Measurements from ENCODE around the gene HBQ1. TPM values are rescaled to one million over a fixed set of nuclear protein-coding genes. Genes with fewer than 3 reads are reported as not detected.
"Not testable (repeated sequence)": the region's sequence is repeated elsewhere in the genome, so short reads cannot be mapped to it uniquely, and the experiment has no call there.

Gene HBQ1
- total RNA-seq, 1 donor from 2014 or later, result not detected

DNA sequence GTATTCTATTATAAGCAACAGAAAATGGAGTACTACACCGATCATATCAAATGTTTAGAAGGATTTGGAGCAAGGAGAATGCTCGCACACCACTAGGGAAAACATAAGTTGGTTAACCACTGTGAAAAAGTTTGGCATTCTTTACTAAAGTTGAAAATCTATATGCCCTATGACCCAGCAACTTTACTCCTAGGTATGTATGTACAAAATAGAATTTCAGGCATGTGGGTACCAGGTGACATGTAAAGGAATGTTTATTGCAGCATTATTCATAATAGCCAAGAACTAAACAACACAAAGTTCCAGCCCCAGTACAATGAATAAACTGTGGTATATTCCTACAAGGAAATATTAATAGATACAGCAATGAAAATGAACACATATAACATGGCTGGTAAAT is 33.6 kb upstream of the HBQ1 start:
- peaks cover 16% of the 10 kb centered on the region for H3K4me1 Mint-ChIP-seq (ENCODE audit: unreplicated experiment)
- TF ChIP-seq, protein P1, sequence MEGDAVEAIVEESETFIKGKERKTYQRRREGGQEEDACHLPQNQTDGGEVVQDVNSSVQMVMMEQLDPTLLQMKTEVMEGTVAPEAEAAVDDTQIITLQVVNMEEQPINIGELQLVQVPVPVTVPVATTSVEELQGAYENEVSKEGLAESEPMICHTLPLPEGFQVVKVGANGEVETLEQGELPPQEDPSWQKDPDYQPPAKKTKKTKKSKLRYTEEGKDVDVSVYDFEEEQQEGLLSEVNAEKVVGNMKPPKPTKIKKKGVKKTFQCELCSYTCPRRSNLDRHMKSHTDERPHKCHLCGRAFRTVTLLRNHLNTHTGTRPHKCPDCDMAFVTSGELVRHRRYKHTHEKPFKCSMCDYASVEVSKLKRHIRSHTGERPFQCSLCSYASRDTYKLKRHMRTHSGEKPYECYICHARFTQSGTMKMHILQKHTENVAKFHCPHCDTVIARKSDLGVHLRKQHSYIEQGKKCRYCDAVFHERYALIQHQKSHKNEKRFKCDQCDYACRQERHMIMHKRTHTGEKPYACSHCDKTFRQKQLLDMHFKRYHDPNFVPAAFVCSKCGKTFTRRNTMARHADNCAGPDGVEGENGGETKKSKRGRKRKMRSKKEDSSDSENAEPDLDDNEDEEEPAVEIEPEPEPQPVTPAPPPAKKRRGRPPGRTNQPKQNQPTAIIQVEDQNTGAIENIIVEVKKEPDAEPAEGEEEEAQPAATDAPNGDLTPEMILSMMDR (IDR thresholded peaks at IDR 0.05), result no peak
- no peak for DNase-seq (ENCODE audit: extremely low spot score, unreplicated experiment)
- no peak overlapping the region for H3K27ac Mint-ChIP-seq (ENCODE audit: unreplicated experiment)
- H3K4me3 Mint-ChIP-seq (ENCODE audit: unreplicated experiment), result no peak overlapping the region
- peaks cover 10% of the 10 kb centered on the region for H3K27me3 Mint-ChIP-seq (ENCODE audit: unreplicated experiment)
- no peaks in the 10 kb centered on the region for H3K36me3 Mint-ChIP-seq (ENCODE audit: unreplicated experiment)
- no peaks in the 10 kb centered on the region for H3K9me3 Mint-ChIP-seq (ENCODE audit: unreplicated experiment)

DNA sequence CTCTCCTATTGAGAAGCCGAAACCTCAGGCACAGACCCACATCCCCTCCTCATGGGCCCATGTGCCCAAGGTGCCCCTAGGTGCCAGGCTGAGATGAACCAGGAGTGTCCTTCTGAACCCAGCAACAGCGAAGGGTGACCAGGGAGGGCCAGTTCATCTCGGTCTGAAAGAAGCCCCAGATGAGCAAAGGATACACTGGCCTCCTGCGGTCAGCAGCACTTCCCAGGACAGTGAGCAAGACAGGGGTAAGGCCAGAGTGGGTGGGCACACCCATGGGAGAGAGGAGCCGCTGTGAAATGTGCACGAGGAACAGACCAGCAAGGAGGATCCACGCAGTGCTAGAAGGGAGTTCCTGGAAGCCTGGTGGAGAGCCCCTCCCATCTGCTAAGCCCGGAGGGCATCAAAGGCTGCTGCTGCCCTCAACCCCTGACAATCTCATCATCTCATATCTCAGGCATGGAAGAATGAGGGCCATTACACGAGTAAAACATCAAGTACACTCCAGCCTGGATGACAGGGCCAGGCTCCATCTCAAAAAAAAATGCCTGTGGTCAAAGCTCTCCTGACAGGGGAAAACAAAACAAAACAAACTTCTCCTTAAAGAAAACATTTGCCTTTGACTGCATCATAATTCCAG is 31.1 kb upstream of the HBQ1 start:
- Mint-ChIP-seq H3K9me3 (ENCODE audit: unreplicated experiment) (no peaks in the 10 kb centered on the region), H3K4me3 (ENCODE audit: unreplicated experiment) (no peak overlapping the region), H3K4me1 (ENCODE audit: unreplicated experiment) (peaks cover 16% of the 10 kb centered on the region), H3K36me3 (ENCODE audit: unreplicated experiment) (no peaks in the 10 kb centered on the region), H3K27me3 (ENCODE audit: unreplicated experiment) (peaks cover 7% of the 10 kb centered on the region), H3K27ac (ENCODE audit: unreplicated experiment) (peak overlapping the region; percentile 0)
- DNase-seq (ENCODE audit: extremely low spot score, unreplicated experiment), result no peak
- TF ChIP-seq, protein P1 (IDR thresholded peaks at IDR 0.05), result no peak

DNA sequence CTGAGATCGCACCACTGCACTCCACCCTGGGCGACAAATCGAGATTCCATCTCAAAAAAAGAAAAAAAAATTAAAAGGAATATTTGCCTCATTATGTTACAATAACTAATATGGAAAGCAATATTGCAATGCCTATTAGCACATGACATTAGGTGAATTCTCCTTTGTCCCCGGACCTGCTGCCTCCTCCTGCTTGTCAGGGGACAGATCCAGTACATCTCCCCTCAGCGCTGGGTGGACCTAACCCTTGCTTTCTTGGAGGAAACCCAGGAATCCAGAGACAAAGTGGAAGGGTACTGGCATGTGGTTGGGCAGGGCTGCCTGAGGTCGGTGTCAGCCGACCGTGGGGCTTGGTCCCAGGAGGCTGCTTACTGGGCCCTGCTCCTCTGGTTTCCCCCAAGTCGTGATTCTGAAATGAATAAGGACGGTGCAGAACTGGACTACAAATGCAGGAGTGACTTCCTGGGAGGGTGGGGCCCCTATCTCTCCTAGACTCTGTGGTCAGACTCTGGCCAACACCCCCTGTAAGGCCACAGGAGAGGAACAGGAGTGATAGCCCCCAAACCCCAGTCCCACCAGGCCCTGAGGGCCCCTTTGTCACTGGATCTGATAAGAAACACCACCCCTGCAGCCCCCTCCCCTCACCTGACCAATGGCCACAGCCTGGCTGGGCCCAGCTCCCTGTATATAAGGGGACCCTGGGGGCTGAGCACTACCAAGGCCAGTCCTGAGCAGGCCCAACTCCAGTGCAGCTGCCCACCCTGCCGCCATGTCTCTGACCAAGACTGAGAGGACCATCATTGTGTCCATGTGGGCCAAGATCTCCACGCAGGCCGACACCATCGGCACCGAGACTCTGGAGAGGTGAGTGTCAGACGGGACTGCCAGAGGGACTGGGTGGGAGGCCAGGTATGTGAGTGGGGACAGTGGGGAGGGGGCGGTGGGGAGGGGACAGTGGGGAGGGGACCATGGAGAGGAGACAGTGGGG is 27.8 kb upstream of the HBQ1 start, which contains the start of gene HBZ:
TSS of gene HBZ (plus strand) at position 504 of the 988 bp plus-strand sequence. CDS start at position 770, 266 bp downstream.
- Mint-ChIP-seq H3K9me3 (ENCODE audit: unreplicated experiment) (no peaks in the 10 kb centered on the region), H3K4me3 (ENCODE audit: unreplicated experiment) (no peak within 1 kb of the TSS), H3K4me1 (ENCODE audit: unreplicated experiment) (peaks cover 21% of the 10 kb centered on the region), H3K27ac (ENCODE audit: unreplicated experiment) (no peak within 1 kb of the TSS), H3K27me3 (ENCODE audit: unreplicated experiment) (peaks cover 10% of the 10 kb centered on the region), H3K36me3 (ENCODE audit: unreplicated experiment) (no peaks in the 10 kb centered on the region)
- no peak for DNase-seq (ENCODE audit: extremely low spot score, unreplicated experiment)
- TF ChIP-seq, protein P1 (IDR thresholded peaks at IDR 0.05), result no peak

DNA sequence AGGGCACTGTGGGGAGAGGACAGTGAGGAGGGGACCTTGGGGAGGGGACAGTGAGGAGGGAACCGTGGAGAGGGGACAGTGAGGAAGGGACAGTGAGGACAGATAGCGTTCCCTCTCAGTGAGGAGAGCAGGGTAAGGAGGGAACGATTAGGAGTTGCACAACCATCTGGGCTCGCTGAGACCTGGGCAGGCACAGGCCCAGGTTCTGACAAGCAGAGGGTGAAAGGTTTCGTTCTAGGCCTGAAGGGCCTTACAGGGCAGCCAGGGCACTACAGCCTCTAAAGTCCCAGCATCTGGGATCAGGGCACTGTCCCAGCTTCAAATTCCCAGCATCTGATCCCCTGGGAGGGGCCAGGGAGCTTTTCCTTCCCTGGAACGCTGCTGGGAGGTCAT is 27.1 kb upstream of the HBQ1 start:
- not testable (repeated sequence) for H3K9me3 Mint-ChIP-seq (ENCODE audit: unreplicated experiment); DNase-seq (ENCODE audit: extremely low spot score, unreplicated experiment); H3K36me3 Mint-ChIP-seq (ENCODE audit: unreplicated experiment); H3K27ac Mint-ChIP-seq (ENCODE audit: unreplicated experiment); H3K4me3 Mint-ChIP-seq (ENCODE audit: unreplicated experiment)
- peaks cover 21% of the 10 kb centered on the region for H3K4me1 Mint-ChIP-seq (ENCODE audit: unreplicated experiment)
- peaks cover 17% of the 10 kb centered on the region for H3K27me3 Mint-ChIP-seq (ENCODE audit: unreplicated experiment)

DNA sequence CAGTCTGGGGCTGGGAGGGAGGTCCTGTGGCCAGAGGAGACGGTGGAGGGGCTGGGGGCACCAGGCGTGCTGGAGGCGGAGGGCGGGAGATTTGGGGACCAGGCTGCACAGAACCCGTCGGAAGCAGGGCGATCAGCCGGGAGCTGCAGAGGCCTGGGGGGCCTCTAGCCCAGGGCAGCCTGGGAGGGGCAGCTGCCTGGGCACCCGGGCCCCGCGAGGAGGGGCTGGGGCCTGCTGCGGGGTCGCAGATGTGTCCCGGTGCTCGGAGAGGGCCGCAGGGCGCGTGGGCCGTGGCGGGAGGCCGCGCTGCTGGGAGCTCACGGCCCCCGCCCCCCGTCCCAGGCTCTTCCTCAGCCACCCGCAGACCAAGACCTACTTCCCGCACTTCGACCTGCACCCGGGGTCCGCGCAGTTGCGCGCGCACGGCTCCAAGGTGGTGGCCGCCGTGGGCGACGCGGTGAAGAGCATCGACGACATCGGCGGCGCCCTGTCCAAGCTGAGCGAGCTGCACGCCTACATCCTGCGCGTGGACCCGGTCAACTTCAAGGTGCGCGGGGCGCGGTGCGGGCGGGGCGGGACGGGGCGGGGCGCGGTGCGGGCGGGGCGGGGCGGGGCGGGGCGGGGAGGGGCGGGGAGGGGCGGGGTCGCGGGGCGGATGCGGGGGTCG is 26.6 kb upstream of the HBQ1 start:
- peaks cover 20% of the 10 kb centered on the region for H3K27me3 Mint-ChIP-seq (ENCODE audit: unreplicated experiment)
- H3K36me3 Mint-ChIP-seq (ENCODE audit: unreplicated experiment); DNase-seq (ENCODE audit: extremely low spot score, unreplicated experiment); H3K27ac Mint-ChIP-seq (ENCODE audit: unreplicated experiment); H3K4me3 Mint-ChIP-seq (ENCODE audit: unreplicated experiment); H3K9me3 Mint-ChIP-seq (ENCODE audit: unreplicated experiment): not testable (repeated sequence)
- peaks cover 16% of the 10 kb centered on the region for H3K4me1 Mint-ChIP-seq (ENCODE audit: unreplicated experiment)
